ENCODE data around the gene SYNC. TPM values are rescaled to one million over a fixed set of nuclear protein-coding genes. Genes with fewer than 3 reads are reported as not detected.
"Not testable (repeated sequence)": the region's sequence is repeated elsewhere in the genome, so short reads cannot be mapped to it uniquely, and the experiment has no call there.

The SYNC gene
- total RNA-seq, 1 experiment from 2014 or later, result 20.5 TPM

DNA sequence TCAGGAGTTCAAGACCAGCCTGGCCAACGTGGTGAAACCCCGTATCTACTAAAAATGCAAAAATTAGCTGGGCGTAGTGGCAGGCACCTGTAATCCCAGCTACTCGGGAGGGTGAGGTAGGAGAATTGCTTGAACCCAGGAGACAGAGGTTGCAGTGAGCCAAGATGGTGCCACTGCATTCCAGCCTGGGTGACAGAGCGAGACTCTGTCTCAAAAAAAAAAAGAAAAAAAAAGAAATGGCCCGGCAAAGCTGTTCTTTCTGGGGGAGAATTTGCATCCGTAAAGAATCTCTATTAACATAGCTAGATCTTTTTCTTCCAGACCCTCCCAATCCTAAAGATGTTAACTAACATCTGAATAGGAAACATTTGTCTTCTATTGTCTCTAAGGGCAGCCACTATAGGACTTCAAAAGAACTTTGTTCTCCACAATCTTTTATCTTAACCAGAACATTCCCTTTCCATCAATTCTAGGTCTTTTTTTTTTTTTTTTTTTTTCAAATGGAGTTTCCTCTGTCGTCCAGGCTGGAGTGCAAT, 60.2 kb downstream of the SYNC start:
- DNase-seq (ENCODE audit: low read depth), result not testable (repeated sequence)

DNA sequence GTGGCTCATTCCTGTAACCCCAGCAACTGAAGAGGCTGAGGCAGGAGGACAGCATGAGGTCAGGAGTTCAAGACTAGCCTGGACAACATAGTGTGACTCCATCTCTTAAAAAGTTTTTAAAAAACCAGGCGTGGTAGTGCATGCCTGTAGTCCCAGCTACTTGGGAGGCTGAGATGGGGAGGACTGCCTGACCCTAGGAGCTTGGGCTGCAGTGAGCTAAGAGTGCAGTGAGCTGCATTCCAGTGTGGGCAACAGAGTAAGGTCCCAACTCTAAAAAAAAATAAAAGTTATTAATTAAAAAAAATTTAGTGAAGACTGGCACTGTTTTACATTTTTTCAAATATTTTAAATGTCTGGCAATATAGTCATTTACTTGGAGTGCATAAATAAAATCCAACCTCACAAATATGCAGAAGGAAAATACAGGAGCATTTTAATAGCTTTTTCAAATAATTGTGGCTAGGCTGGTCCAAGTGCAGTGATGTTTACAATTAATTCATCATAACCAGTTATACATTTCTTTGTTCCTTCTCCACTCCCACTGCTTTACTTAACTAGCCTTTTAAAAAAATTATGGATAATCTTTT, 63.0 kb downstream of the SYNC start:
- no peak for DNase-seq (ENCODE audit: low read depth)

DNA sequence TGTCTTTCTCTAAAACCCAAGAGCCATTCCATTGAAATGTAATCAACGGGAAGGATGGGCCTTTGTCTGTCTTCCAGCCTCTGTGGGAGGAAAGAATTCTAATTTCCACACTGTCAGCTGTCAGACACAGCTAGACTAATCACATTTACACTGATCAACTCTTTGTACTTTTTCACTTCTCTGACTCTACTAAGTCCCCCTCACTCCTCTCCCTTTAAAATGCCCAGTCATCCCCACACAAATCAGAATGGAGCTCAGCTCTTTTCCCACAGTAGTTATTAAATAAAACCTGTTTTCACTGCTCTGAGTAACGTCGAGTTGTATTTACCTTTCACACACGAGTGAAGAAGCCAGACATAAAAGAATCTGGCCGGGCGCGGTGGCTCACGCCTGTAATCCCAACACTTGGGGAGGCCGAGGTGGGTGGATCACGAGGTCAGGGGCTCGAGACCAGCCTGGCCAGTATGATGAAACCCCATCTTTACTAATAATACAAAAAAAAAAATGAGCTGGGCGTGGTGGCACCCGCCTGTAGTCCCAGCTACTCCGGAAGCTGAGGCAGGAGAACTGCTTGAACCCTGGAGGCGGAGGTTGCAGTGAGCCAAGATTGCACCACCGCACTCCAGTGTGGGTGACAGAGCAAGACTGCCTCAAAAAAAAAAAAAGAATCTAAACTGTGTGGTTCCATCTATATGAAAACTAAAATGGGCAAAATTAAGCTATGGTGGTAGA, 65.5 kb downstream of the SYNC start:
- DNase-seq (ENCODE audit: low read depth), result no peak

DNA sequence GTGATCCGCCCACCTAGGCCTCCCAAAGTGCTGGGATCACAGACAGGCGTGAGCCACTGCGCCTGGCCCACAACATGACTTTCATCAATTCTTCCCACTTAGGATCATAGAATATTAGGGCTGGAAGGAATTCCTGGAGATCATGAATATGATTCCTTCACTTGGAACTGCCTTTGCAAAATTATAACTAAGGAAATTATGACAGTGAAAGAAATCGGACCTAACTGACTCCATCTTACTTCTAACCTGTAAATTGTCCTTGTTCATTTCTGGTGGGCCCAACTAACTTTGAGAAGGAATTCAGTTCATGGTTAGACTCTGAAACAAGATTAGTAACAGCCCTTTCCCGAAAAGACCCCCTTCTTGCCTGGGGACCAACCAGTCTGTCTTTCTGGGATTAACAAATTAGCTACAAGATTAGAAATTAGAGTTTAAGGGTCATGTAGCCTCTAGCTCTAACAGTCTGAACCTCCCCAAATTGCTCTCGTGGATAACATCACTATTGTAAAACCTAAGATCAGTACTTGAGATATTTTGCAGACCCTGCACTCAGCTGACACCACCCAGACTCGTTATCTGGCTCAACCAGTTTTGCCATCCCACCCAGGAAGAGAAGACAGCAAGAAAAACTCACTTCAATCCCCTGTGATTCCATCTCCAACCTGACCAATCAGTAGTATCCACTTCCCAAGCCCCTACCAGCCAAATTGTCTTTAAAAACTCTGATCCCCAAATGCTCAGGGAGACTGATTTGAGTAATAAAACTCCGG, 66.9 kb downstream of the SYNC start:
- no peak for DNase-seq (ENCODE audit: low read depth)

DNA sequence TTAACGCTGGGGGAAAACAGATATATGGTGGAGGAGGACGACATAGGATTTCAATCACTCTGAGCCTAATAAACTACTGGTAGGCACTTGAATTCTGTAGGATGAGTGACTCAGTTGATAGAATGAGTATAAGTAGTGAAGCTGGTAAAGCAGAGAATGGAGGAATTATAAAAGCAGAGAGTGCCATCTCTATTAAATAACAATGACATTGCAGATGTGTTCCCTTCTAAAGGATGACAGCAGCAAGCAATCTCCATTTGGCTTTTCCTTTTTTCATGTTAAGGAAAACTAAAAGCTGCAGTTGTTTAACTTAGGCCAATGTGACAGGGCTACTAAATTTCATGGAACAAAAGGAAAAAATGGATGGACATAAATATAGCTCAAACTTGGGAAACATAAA, 69.7 kb downstream of the SYNC start:
- no peak for DNase-seq (ENCODE audit: low read depth)

DNA sequence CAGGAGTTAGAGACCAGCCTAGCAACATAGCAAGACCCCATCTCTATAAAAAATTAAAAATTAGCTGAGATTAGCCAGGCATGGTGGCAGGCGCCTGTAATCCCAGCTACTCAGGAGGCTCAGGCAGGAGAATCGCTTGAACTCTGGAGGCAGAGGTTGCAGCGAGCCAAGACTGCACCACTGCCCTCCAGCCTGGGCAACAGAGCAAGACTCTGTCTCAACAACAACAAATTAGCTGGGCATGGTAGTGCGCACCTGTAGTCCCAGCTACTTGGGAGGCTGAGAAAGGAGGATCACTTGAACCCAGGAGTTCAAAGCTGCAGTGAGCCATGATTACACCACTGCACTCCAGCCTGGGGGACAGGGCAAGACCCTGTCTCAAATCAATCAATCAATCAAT, 72.4 kb downstream of the SYNC start:
- not testable (repeated sequence) for DNase-seq (ENCODE audit: low read depth)

Other genes starting within 250 kb of the SYNC start
- gene ZBTB8B, start 237.7 kb downstream of the SYNC start, total RNA-seq (2014; rRNA removed; shearing (Covaris generic)), result under 0.01 TPM in 1 of 2 replicates, not detected in the other
- 5.5 and 6.7 TPM in 2 replicates for gene ZBTB8A, start 163.3 kb downstream of the SYNC start, total RNA-seq (2014; rRNA removed; shearing (Covaris generic))
- gene ZBTB8OS, start 52.2 kb downstream of the SYNC start, total RNA-seq (2014; rRNA removed; shearing (Covaris generic)), result 62.4 and 83.5 TPM in 2 replicates
- 83.0 and 90.5 TPM in 2 replicates for gene RBBP4, start 51.6 kb downstream of the SYNC start, total RNA-seq (2014; rRNA removed; shearing (Covaris generic))
- gene YARS1, start 114.6 kb upstream of the SYNC start, total RNA-seq (2014; rRNA removed; shearing (Covaris generic)), result 100 and 109 TPM in 2 replicates
- gene S100PBP, start 114.9 kb upstream of the SYNC start, total RNA-seq (2014; rRNA removed; shearing (Covaris generic)), result 24.4 and 25.0 TPM in 2 replicates
- gene FNDC5, start 168.1 kb upstream of the SYNC start, total RNA-seq (2014; rRNA removed; shearing (Covaris generic)), result 0.48 and 2.0 TPM in 2 replicates
- not detected in 2 replicates for gene HPCA, start 183.7 kb upstream of the SYNC start, total RNA-seq (2014; rRNA removed; shearing (Covaris generic))
- gene TMEM54, start 198.6 kb upstream of the SYNC start, total RNA-seq (2014; rRNA removed; shearing (Covaris generic)), result 110 and 148 TPM in 2 replicates